Skeletal muscle cell (primary cell): Measurements from ENCODE around the gene GMPPB.
"Not testable (repeated sequence)": the region's sequence is repeated elsewhere in the genome, so short reads cannot be mapped to it uniquely, and the experiment has no call there.

Experiments
- DNase-seq: peaks from one replicate; pipeline ENCODE4 v3.0.0-alpha.2; 2010; ENCODE audit warnings: low read depth
- H3K4me3 ChIP-seq: 2 replicates; pipeline ENCODE4 v1.5.1; 2011; ENCODE audit warnings: low read depth, mild to moderate bottlenecking, control low read depth, low read length, moderate library complexity

Gene GMPPB

GRCh38 chr3:49723628-49724551 lies at the start of gene GMPPB:
Gene GMPPB (minus strand): TSS chr3:49723951. CDS start chr3:49723726, 225 bp downstream.
- H3K4me3 ChIP-seq = peak within 1 kb of the TSS; percentile 99
- peak; percentile 87 for DNase-seq

GRCh38 chr3:49772703-49773102 lies 49.0 kb upstream of the GMPPB start:
- no peak for DNase-seq
- H3K4me3 ChIP-seq = no peak overlapping the region

GRCh38 chr3:49771340-49771938 lies 47.7 kb upstream of the GMPPB start:
- no peak for DNase-seq

GRCh38 chr3:49769926-49770325 lies 46.2 kb upstream of the GMPPB start:
- no peak for DNase-seq
- H3K4me3 ChIP-seq = no peak overlapping the region

More at GRCh38 chr3:49771340-49771938, 47.7 kb upstream of the GMPPB start:
- H3K4me3 ChIP-seq = no peak overlapping the region

GRCh38 chr3:49769286-49769915 lies 45.6 kb upstream of the GMPPB start:
- H3K4me3 ChIP-seq = no peak overlapping the region
- DNase-seq = no peak

- no peak overlapping the region for H3K4me3 ChIP-seq
- DNase-seq = no peak
These were observed 40.2 kb upstream of the GMPPB start for GRCh38 chr3:49763981-49764380.

- no peak overlapping the region for H3K4me3 ChIP-seq
- DNase-seq = no peak
These were observed 37.9 kb upstream of the GMPPB start for GRCh38 chr3:49761661-49762060.

- no peak overlapping the region for H3K4me3 ChIP-seq
- no peak for DNase-seq
These were observed 35.5 kb upstream of the GMPPB start for GRCh38 chr3:49759226-49759625.

- no peak overlapping the region for H3K4me3 ChIP-seq
- DNase-seq = no peak
These were observed 33.4 kb upstream of the GMPPB start for GRCh38 chr3:49757197-49757596.

- DNase-seq = no peak
These were observed 32.3 kb upstream of the GMPPB start for GRCh38 chr3:49756036-49756435.

GRCh38 chr3:49754536-49754935 lies 30.8 kb upstream of the GMPPB start:
- DNase-seq = no peak
- no peak overlapping the region for H3K4me3 ChIP-seq

More at GRCh38 chr3:49756036-49756435, 32.3 kb upstream of the GMPPB start:
- H3K4me3 ChIP-seq = no peak overlapping the region

GRCh38 chr3:49751501-49751900 lies 27.8 kb upstream of the GMPPB start:
- no peak overlapping the region for H3K4me3 ChIP-seq
- DNase-seq = no peak

GRCh38 chr3:49750056-49750455 lies 26.3 kb upstream of the GMPPB start:
- no peak for DNase-seq
- H3K4me3 ChIP-seq = no peak overlapping the region

GRCh38 chr3:49748874-49749273 lies 25.1 kb upstream of the GMPPB start:
- not testable (repeated sequence) for H3K4me3 ChIP-seq

GRCh38 chr3:49747792-49748480 lies 24.2 kb upstream of the GMPPB start:
- peak; percentile 48 for DNase-seq
- H3K4me3 ChIP-seq = no peak overlapping the region

More at GRCh38 chr3:49748874-49749273, 25.1 kb upstream of the GMPPB start:
- not testable (repeated sequence) for DNase-seq

- H3K4me3 ChIP-seq = no peak overlapping the region
- no peak for DNase-seq
These were observed 22.2 kb upstream of the GMPPB start for GRCh38 chr3:49745986-49746385.

- H3K4me3 ChIP-seq = no peak overlapping the region
- DNase-seq = no peak
These were observed 16.7 kb upstream of the GMPPB start for GRCh38 chr3:49740427-49740826.

GRCh38 chr3:49738067-49738713 lies 14.4 kb upstream of the GMPPB start:
- no peak for DNase-seq
- no peak overlapping the region for H3K4me3 ChIP-seq

GRCh38 chr3:49734752-49735151 lies 11.0 kb upstream of the GMPPB start:
- H3K4me3 ChIP-seq = no peak overlapping the region
- DNase-seq = no peak
